IPS-NIHi7 (cell line): ENCODE measurements around the gene AXIN2.
"Not testable (repeated sequence)": the region's sequence is repeated elsewhere in the genome, so short reads cannot be mapped to it uniquely, and the experiment has no call there.

Source experiments
- DNase-seq: peaks from one replicate; pipeline ENCODE4 v3.0.0; 2012; ENCODE audit warnings: mixed read lengths; ENCODE audit errors: extremely low spot score

Gene AXIN2

GRCh38 chr17:65538675-65539529 lies 22.5 kb downstream of the AXIN2 start:
- DNase-seq, result no peak

- DNase-seq, result no peak
Observed at GRCh38 chr17:65537845-65538674, 23.4 kb downstream of the AXIN2 start.

GRCh38 chr17:65537343-65537844 lies 24.1 kb downstream of the AXIN2 start:
- DNase-seq, result no peak

- no peak for DNase-seq
Observed at GRCh38 chr17:65536573-65537342, 24.7 kb downstream of the AXIN2 start.

- no peak for DNase-seq
Observed at GRCh38 chr17:65535777-65536572, 25.5 kb downstream of the AXIN2 start.

- DNase-seq, result no peak
Observed at GRCh38 chr17:65533852-65534457, 27.5 kb downstream of the AXIN2 start.

- no peak for DNase-seq
Observed at GRCh38 chr17:65533056-65533745, 28.2 kb downstream of the AXIN2 start.

GRCh38 chr17:65532101-65532890 lies 29.2 kb downstream of the AXIN2 start:
- no peak for DNase-seq

- DNase-seq, result peak; percentile 64
Observed at GRCh38 chr17:65531256-65532100, 30.0 kb downstream of the AXIN2 start.

- no peak for DNase-seq
Observed at GRCh38 chr17:65530523-65531255, 30.8 kb downstream of the AXIN2 start.

- no peak for DNase-seq
Observed at GRCh38 chr17:65529761-65530522, 31.5 kb downstream of the AXIN2 start.

GRCh38 chr17:65529040-65529633 lies 32.3 kb downstream of the AXIN2 start:
- no peak for DNase-seq

GRCh38 chr17:65527857-65528591 lies 33.4 kb downstream of the AXIN2 start:
- no peak for DNase-seq

- no peak for DNase-seq
Observed at GRCh38 chr17:65527381-65527780, 34.1 kb downstream of the AXIN2 start.

- DNase-seq, result not testable (repeated sequence)
Observed at GRCh38 chr17:65526854-65527253, 34.6 kb downstream of the AXIN2 start.
